Measurements from ENCODE around the gene LRRC63.
A peak's percentile ranks its signal among the peaks of the same experiment; 100 is the strongest.
"Not testable (repeated sequence)": the region's sequence is repeated elsewhere in the genome, so short reads cannot be mapped to it uniquely, and the experiment has no call there.

Gene LRRC63

GRCh38 chr13:46265292-46265691, 53.6 kb downstream of the LRRC63 start:
- TF ChIP-seq SUZ12 (IDR thresholded peaks at IDR 0.05; ENCODE audit: extremely low read depth, insufficient read depth, insufficient read length): no peak
- no peak for TF ChIP-seq YY1 (IDR thresholded peaks at IDR 0.05; ENCODE audit: insufficient read depth, insufficient read length)
- no peak for TF ChIP-seq ZNF274 (IDR thresholded peaks at IDR 0.05; ENCODE audit: low read depth, low read length)
- H3K9me3 ChIP-seq (ENCODE audit: insufficient read depth, low read length): no peaks in the 10 kb centered on the region
- H3K36me3 ChIP-seq (ENCODE audit: insufficient read depth, insufficient read length, low read length): no peaks in the 10 kb centered on the region
- H3K9ac ChIP-seq (ENCODE audit: insufficient read length, low read depth): no peak overlapping the region
- DNase-seq (ENCODE audit: low read depth, low spot score): no peak
- no peaks in the 10 kb centered on the region for H3K27me3 ChIP-seq (ENCODE audit: insufficient read depth, insufficient read length)
- H3K4me1 ChIP-seq (ENCODE audit: insufficient read depth, insufficient read length): no peaks in the 10 kb centered on the region
- no peak overlapping the region for H3K4me3 ChIP-seq (ENCODE audit: insufficient read length, low read depth)

GRCh38 chr13:46267166-46267565, 55.4 kb downstream of the LRRC63 start:
- Histone ChIP-seq H3K9ac (ENCODE audit: insufficient read length, low read depth) (no peak overlapping the region), H3K9me3 (ENCODE audit: insufficient read depth, low read length) (no peaks in the 10 kb centered on the region), H3K36me3 (ENCODE audit: insufficient read depth, insufficient read length, low read length) (no peaks in the 10 kb centered on the region), H3K4me1 (ENCODE audit: insufficient read depth, insufficient read length) (no peaks in the 10 kb centered on the region), H3K4me3 (ENCODE audit: insufficient read length, low read depth) (no peak overlapping the region), H3K27me3 (ENCODE audit: insufficient read depth, insufficient read length) (no peaks in the 10 kb centered on the region)
- no peak for DNase-seq (ENCODE audit: low read depth, low spot score)
- TF ChIP-seq YY1 (IDR thresholded peaks at IDR 0.05; ENCODE audit: insufficient read depth, insufficient read length): no peak
- no peak for TF ChIP-seq ZNF274 (IDR thresholded peaks at IDR 0.05; ENCODE audit: low read depth, low read length)
- no peak for TF ChIP-seq SUZ12 (IDR thresholded peaks at IDR 0.05; ENCODE audit: extremely low read depth, insufficient read depth, insufficient read length)

GRCh38 chr13:46270416-46270815, 58.7 kb downstream of the LRRC63 start:
- no peaks in the 10 kb centered on the region for H3K36me3 ChIP-seq (ENCODE audit: insufficient read depth, insufficient read length, low read length)
- no peaks in the 10 kb centered on the region for H3K27me3 ChIP-seq (ENCODE audit: insufficient read depth, insufficient read length)
- no peaks in the 10 kb centered on the region for H3K4me1 ChIP-seq (ENCODE audit: insufficient read depth, insufficient read length)
- no peak overlapping the region for H3K4me3 ChIP-seq (ENCODE audit: insufficient read length, low read depth)
- H3K9ac ChIP-seq (ENCODE audit: insufficient read length, low read depth): no peak overlapping the region
- TF ChIP-seq SUZ12 (IDR thresholded peaks at IDR 0.05; ENCODE audit: extremely low read depth, insufficient read depth, insufficient read length): no peak
- TF ChIP-seq YY1 (IDR thresholded peaks at IDR 0.05; ENCODE audit: insufficient read depth, insufficient read length): no peak
- no peak for TF ChIP-seq ZNF274 (IDR thresholded peaks at IDR 0.05; ENCODE audit: low read depth, low read length)
- H3K9me3 ChIP-seq (ENCODE audit: insufficient read depth, low read length): no peaks in the 10 kb centered on the region
- no peak for DNase-seq (ENCODE audit: low read depth, low spot score)

- DNase-seq (ENCODE audit: low read depth, low spot score): no peak
- no peaks in the 10 kb centered on the region for H3K27me3 ChIP-seq (ENCODE audit: insufficient read depth, insufficient read length)
- TF ChIP-seq YY1 (IDR thresholded peaks at IDR 0.05; ENCODE audit: insufficient read depth, insufficient read length) (no peak), ZNF274 (IDR thresholded peaks at IDR 0.05; ENCODE audit: low read depth, low read length) (no peak), SUZ12 (IDR thresholded peaks at IDR 0.05; ENCODE audit: extremely low read depth, insufficient read depth, insufficient read length) (no peak)
These were observed 62.5 kb downstream of the LRRC63 start for GRCh38 chr13:46274094-46274698.

GRCh38 chr13:46278474-46278873, 66.7 kb downstream of the LRRC63 start:
- no peak overlapping the region for H3K9ac ChIP-seq (ENCODE audit: insufficient read length, low read depth)
- H3K4me1 ChIP-seq (ENCODE audit: insufficient read depth, insufficient read length): no peaks in the 10 kb centered on the region
- peak; percentile 27 for DNase-seq (ENCODE audit: low read depth, low spot score)
- H3K4me3 ChIP-seq (ENCODE audit: insufficient read length, low read depth): no peak overlapping the region
- no peaks in the 10 kb centered on the region for H3K27me3 ChIP-seq (ENCODE audit: insufficient read depth, insufficient read length)
- TF ChIP-seq ZNF274 (IDR thresholded peaks at IDR 0.05; ENCODE audit: low read depth, low read length): no peak
- TF ChIP-seq SUZ12 (IDR thresholded peaks at IDR 0.05; ENCODE audit: extremely low read depth, insufficient read depth, insufficient read length): no peak
- no peak for TF ChIP-seq YY1 (IDR thresholded peaks at IDR 0.05; ENCODE audit: insufficient read depth, insufficient read length)
- H3K9me3 ChIP-seq (ENCODE audit: insufficient read depth, low read length): no peaks in the 10 kb centered on the region
- no peaks in the 10 kb centered on the region for H3K36me3 ChIP-seq (ENCODE audit: insufficient read depth, insufficient read length, low read length)

More at GRCh38 chr13:46274094-46274698, 62.5 kb downstream of the LRRC63 start:
- H3K4me1 ChIP-seq (ENCODE audit: insufficient read depth, insufficient read length): no peaks in the 10 kb centered on the region
- H3K9me3 ChIP-seq (ENCODE audit: insufficient read depth, low read length): no peaks in the 10 kb centered on the region
- no peak overlapping the region for H3K4me3 ChIP-seq (ENCODE audit: insufficient read length, low read depth)
- no peak overlapping the region for H3K9ac ChIP-seq (ENCODE audit: insufficient read length, low read depth)
- no peaks in the 10 kb centered on the region for H3K36me3 ChIP-seq (ENCODE audit: insufficient read depth, insufficient read length, low read length)

GRCh38 chr13:46281779-46282178, 70.1 kb downstream of the LRRC63 start:
- no peaks in the 10 kb centered on the region for H3K27me3 ChIP-seq (ENCODE audit: insufficient read depth, insufficient read length)
- no peaks in the 10 kb centered on the region for H3K9me3 ChIP-seq (ENCODE audit: insufficient read depth, low read length)
- no peak for DNase-seq (ENCODE audit: low read depth, low spot score)
- TF ChIP-seq SUZ12 (IDR thresholded peaks at IDR 0.05; ENCODE audit: extremely low read depth, insufficient read depth, insufficient read length) (no peak), ZNF274 (IDR thresholded peaks at IDR 0.05; ENCODE audit: low read depth, low read length) (no peak), YY1 (IDR thresholded peaks at IDR 0.05; ENCODE audit: insufficient read depth, insufficient read length) (no peak)
- H3K9ac ChIP-seq (ENCODE audit: insufficient read length, low read depth): no peak overlapping the region
- H3K4me1 ChIP-seq (ENCODE audit: insufficient read depth, insufficient read length): no peaks in the 10 kb centered on the region
- H3K4me3 ChIP-seq (ENCODE audit: insufficient read length, low read depth): no peak overlapping the region
- no peaks in the 10 kb centered on the region for H3K36me3 ChIP-seq (ENCODE audit: insufficient read depth, insufficient read length, low read length)

GRCh38 chr13:46283912-46284824, 72.4 kb downstream of the LRRC63 start:
- H3K4me3 ChIP-seq (ENCODE audit: insufficient read length, low read depth); H3K4me1 ChIP-seq (ENCODE audit: insufficient read depth, insufficient read length); H3K27me3 ChIP-seq (ENCODE audit: insufficient read depth, insufficient read length); H3K9me3 ChIP-seq (ENCODE audit: insufficient read depth, low read length); DNase-seq (ENCODE audit: low read depth, low spot score); H3K36me3 ChIP-seq (ENCODE audit: insufficient read depth, insufficient read length, low read length); H3K9ac ChIP-seq (ENCODE audit: insufficient read length, low read depth): not testable (repeated sequence)

Data from NT2/D1 (cell line).